Colonic mucosa (tissue), 4 donors: Measurements from ENCODE around the gene CACNA2D1. TPM values are rescaled to one million over a fixed set of nuclear protein-coding genes. Genes with fewer than 3 reads are reported as not detected.
"Not testable (repeated sequence)": the region's sequence is repeated elsewhere in the genome, so short reads cannot be mapped to it uniquely, and the experiment has no call there.

Experiments used
- DNase-seq: peaks from one replicate; pipeline ENCODE4 v3.0.0-alpha.2; 2020
- H3K27ac ChIP-seq: fragments of 200-600 bp; one replicate; pipeline ENCODE4 v1.8.0; 2021
- H3K27me3 ChIP-seq: fragments of 200-600 bp; one replicate; pipeline ENCODE4 v1.8.0; 2021
- H3K36me3 ChIP-seq: fragments of 200-600 bp; one replicate; pipeline ENCODE4 v1.8.0; 2021
- H3K4me1 ChIP-seq: fragments of 200-600 bp; one replicate; pipeline ENCODE4 v1.8.0; 2021; ENCODE audit warnings: mild to moderate bottlenecking
- H3K4me3 ChIP-seq: fragments of 200-600 bp; one replicate; pipeline ENCODE4 v1.8.0; 2021
- H3K9ac ChIP-seq, 2 donors: one replicate each; pipeline ENCODE4 v1.7.0; 2013; ENCODE audit warnings: control low read depth in 2 of 2, low read depth in 2 of 2, low read length in 2 of 2
- H3K9me3 ChIP-seq: fragments of 200-600 bp; one replicate; pipeline ENCODE4 v1.8.0; 2021
- intact Hi-C: fragments of 100-400 bp; cut with DNase I; formaldehyde crosslinking; loops from one replicate; pipeline ENCODE4 v1.14.1; 2022
- total RNA-seq, 2 donors: library from RNA; stranded (reverse); fragmentation: NEBNext Ultra II Directional in 1 of 2; extraction: Animal tissue kit (Norgen Biotek cat#: 25700) in 1 of 2; gene quantifications; one replicate each; pipeline ENCODE4 v1.2.1, GENCODE V29; 2021
- TF ChIP-seq, protein P1 (sequence below): fragments of 200-600 bp; IDR thresholded peaks from one replicate; pipeline ENCODE4 v1.8.0; 2022; ENCODE audit warnings: antibody characterized with exemption, mild to moderate bottlenecking
- donor health status: healthy.
- donor health status: DM: no; HTN: no; CAD: no.
- donor health status: DM: no; HTN: no; CAD: no.

Gene CACNA2D1
- total RNA-seq, 2 donors from 2014 or later, result 1.4 to 9.3 TPM

DNA sequence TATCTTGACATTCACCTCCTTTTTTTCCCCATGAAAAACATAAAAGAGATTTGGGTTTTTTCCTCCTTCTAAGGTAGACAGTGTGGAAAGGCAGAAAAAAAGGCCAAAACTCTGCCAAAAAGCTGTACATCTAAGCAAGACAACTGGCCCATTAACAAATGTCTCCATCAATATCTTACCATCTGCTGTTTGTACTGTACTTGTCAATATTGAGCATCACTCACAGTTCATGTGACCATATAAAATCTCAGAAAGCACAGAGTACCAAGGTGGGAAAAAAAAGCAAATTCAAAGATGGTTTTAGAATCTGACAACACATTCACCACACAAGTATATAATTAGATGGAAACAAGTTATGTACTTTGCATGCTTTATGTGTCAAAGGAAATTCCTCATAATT is 52.6 kb downstream of the CACNA2D1 start:
- Histone ChIP-seq H3K4me1 (no peaks in the 10 kb centered on the region), H3K4me3 (no peak overlapping the region), H3K27me3 (no peaks in the 10 kb centered on the region), H3K36me3 (no peaks in the 10 kb centered on the region), H3K27ac (no peak overlapping the region), H3K9me3 (no peaks in the 10 kb centered on the region), H3K9ac (no peak overlapping the region)
- intact Hi-C loops, result no loop called here
- TF ChIP-seq, protein P1, sequence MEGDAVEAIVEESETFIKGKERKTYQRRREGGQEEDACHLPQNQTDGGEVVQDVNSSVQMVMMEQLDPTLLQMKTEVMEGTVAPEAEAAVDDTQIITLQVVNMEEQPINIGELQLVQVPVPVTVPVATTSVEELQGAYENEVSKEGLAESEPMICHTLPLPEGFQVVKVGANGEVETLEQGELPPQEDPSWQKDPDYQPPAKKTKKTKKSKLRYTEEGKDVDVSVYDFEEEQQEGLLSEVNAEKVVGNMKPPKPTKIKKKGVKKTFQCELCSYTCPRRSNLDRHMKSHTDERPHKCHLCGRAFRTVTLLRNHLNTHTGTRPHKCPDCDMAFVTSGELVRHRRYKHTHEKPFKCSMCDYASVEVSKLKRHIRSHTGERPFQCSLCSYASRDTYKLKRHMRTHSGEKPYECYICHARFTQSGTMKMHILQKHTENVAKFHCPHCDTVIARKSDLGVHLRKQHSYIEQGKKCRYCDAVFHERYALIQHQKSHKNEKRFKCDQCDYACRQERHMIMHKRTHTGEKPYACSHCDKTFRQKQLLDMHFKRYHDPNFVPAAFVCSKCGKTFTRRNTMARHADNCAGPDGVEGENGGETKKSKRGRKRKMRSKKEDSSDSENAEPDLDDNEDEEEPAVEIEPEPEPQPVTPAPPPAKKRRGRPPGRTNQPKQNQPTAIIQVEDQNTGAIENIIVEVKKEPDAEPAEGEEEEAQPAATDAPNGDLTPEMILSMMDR, result no peak
- DNase-seq, result no peak

DNA sequence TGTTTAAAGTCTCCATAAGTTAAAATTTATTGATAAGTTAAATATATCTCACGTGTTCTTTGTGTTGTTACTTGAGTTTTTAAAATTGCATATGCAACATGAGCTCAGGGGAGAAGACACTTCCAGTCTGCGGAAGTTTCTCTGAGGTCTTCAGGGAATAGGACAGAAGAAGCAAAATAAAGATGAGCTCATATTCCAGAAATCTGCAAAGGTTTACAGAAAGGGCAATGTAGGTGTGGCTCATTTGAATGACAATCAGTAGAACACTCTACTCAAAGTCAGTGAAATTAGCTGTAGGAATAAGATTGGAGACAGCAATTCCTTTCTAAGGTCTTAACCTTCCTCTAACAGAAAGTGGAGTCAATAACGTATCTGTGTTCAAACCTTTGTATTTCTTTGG is 53.7 kb downstream of the CACNA2D1 start:
- Histone ChIP-seq H3K4me3 (no peak overlapping the region), H3K27ac (no peak overlapping the region), H3K9me3 (no peaks in the 10 kb centered on the region), H3K9ac (no peak overlapping the region), H3K4me1 (no peaks in the 10 kb centered on the region), H3K27me3 (no peaks in the 10 kb centered on the region), H3K36me3 (no peaks in the 10 kb centered on the region)
- TF ChIP-seq, protein P1, result no peak
- intact Hi-C loops, result no loop called here
- no peak for DNase-seq

DNA sequence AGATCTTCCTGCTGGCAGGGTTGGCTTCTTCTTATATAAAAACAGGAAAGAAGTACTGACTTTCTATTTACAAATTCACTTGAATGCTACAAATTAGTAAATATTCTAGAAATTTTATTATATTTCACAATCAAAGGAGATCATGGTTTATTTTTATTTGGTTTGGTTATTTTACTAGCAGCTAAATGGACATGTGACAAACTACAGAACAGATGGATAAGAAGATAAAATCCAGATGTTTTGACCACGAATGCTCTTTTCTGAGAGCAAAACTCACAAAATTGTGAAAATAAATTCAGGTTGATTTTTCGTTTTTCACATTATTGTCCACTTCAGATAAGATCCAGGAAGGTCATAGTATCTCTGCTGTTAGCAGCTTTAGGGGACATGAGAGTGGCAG is 55.4 kb downstream of the CACNA2D1 start:
- Histone ChIP-seq H3K9me3 (no peaks in the 10 kb centered on the region), H3K27me3 (no peaks in the 10 kb centered on the region), H3K9ac (no peak overlapping the region), H3K4me1 (no peaks in the 10 kb centered on the region), H3K4me3 (no peak overlapping the region), H3K36me3 (no peaks in the 10 kb centered on the region), H3K27ac (no peak overlapping the region)
- DNase-seq, result no peak
- TF ChIP-seq, protein P1, result no peak
- intact Hi-C loops, result no loop called here

DNA sequence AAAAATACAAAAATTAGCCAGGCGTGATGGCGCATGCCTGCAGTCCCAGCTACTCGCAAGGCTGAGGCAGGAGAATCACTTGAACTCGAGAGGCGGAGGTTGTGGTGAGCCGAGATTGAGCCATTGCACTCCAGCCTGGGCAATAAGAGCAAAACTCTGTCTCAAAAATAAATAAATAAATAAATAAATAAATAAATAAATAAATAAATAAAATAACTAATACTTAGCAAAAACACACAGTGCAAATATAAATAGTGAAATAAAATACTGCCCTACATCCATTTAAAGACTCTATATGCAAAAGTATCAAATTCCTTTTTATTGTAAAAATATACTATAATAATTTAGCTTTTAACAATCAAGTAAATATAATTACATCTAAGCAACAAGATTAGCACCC is 57.0 kb downstream of the CACNA2D1 start:
- H3K4me1 ChIP-seq, H3K9me3 ChIP-seq, intact Hi-C loops, H3K27me3 ChIP-seq, H3K27ac ChIP-seq, DNase-seq, H3K9ac ChIP-seq, H3K4me3 ChIP-seq, H3K36me3 ChIP-seq: not testable (repeated sequence)

DNA sequence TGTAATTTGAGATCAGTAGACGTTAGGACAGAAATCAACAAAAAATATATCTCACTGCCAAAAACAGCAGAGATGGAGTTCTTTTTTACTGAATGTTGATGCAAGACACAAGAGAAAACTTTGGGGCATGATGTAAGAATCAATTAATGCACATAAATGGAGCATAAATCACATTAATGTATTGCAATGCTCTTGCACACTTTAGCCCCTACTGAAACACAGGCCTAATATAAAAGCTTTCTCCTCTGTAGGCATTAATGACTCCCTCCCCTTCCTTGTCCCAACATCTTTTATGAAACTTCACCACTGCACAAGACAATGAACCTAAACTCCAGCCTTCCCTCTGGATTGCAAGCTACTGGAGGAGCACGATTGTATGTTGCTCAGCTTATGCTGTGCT is 58.8 kb downstream of the CACNA2D1 start:
- no peak overlapping the region for H3K27ac ChIP-seq
- no peaks in the 10 kb centered on the region for H3K9me3 ChIP-seq
- no peaks in the 10 kb centered on the region for H3K27me3 ChIP-seq
- no peaks in the 10 kb centered on the region for H3K4me1 ChIP-seq
- intact Hi-C loops, result no loop called here
- TF ChIP-seq, protein P1, result no peak
- H3K4me3 ChIP-seq, result no peak overlapping the region
- DNase-seq, result no peak
- no peaks in the 10 kb centered on the region for H3K36me3 ChIP-seq
- H3K9ac ChIP-seq, result no peak overlapping the region

DNA sequence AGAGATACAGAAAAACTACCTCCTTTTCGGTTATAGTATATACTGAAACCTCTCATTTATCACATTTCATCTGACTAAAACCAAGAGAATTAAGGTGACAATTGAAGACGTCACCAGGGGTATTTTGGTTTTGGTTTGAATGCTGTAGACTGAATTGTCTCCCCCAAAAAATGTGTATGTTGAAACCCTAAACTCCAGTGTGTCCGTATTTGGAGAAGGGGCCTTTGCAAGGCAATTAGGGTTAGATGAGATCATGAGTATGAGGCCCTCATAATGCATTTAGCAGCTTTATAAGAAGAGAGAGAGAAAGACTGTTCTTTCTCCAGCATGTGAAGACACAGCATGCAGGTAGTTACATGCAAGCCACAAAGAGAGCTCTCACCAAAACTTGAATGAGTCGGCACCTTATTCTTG is 59.5 kb downstream of the CACNA2D1 start:
- Histone ChIP-seq H3K27ac (no peak overlapping the region), H3K36me3 (no peaks in the 10 kb centered on the region), H3K4me3 (no peak overlapping the region), H3K27me3 (no peaks in the 10 kb centered on the region), H3K4me1 (no peaks in the 10 kb centered on the region), H3K9ac (no peak overlapping the region), H3K9me3 (no peaks in the 10 kb centered on the region)
- DNase-seq, result no peak
- TF ChIP-seq, protein P1, result no peak
- intact Hi-C loops, result no loop called here
